HEK293 (cell line): Measurements from ENCODE around the gene ADGRF3.

Experiments
- ATF2 ChIP-seq: fragments of 450-650 bp; formaldehyde crosslinking; IDR thresholded peaks from 2 replicates; pipeline ENCODE4 v1.5.1; 2016; ENCODE audit warnings: missing biosample characterization, missing genetic modification characterization, low read depth
- CTCF ChIP-seq: fragments of 450-650 bp; formaldehyde crosslinking; IDR thresholded peaks from 2 replicates; pipeline ENCODE4 v1.5.1; 2016; ENCODE audit warnings: missing biosample characterization, missing genetic modification characterization
- KLF1 ChIP-seq: fragments of 450-650 bp; formaldehyde crosslinking; IDR thresholded peaks from 2 replicates; pipeline ENCODE4 v1.5.1; 2016; ENCODE audit warnings: missing biosample characterization, missing genetic modification characterization
- PRDM6 ChIP-seq: fragments of 450-650 bp; formaldehyde crosslinking; IDR thresholded peaks from 2 replicates; pipeline ENCODE4 v1.5.1; 2017; ENCODE audit warnings: missing biosample characterization, missing genetic modification characterization
- YY1 ChIP-seq: fragments of 450-650 bp; formaldehyde crosslinking; IDR thresholded peaks from 2 replicates; pipeline ENCODE4 v1.5.1; 2018; ENCODE audit warnings: missing biosample characterization, missing genetic modification characterization
- ZBTB48 ChIP-seq: fragments of 450-650 bp; formaldehyde crosslinking; IDR thresholded peaks from 2 replicates; pipeline ENCODE4 v1.5.1; 2016; ENCODE audit warnings: missing biosample characterization, missing genetic modification characterization
- ZNF239 ChIP-seq: fragments of 450-650 bp; formaldehyde crosslinking; IDR thresholded peaks from 2 replicates; pipeline ENCODE4 v1.5.1; 2016; ENCODE audit warnings: missing biosample characterization, missing genetic modification characterization
- ZNF514 ChIP-seq: fragments of 450-650 bp; formaldehyde crosslinking; IDR thresholded peaks from 2 replicates; pipeline ENCODE4 v1.5.1; 2016; ENCODE audit warnings: missing biosample characterization, missing genetic modification characterization
- ZNF707 ChIP-seq: fragments of 450-650 bp; formaldehyde crosslinking; IDR thresholded peaks from 2 replicates; pipeline ENCODE4 v1.5.1; 2016; ENCODE audit warnings: missing biosample characterization, missing genetic modification characterization

GRCh38 chr2:26345283-26345544 is 1.4 kb downstream of the ADGRF3 start:
- TF ChIP-seq KLF1 = no peak
- TF ChIP-seq CTCF (tag by site-specific recombination) = no peak
- TF ChIP-seq ZNF707 = no peak
- no peak for TF ChIP-seq YY1 (tag by site-specific recombination)
- TF ChIP-seq ATF2 (tag by site-specific recombination) = no peak
- TF ChIP-seq ZNF239 (tag by site-specific recombination) = no peak
- TF ChIP-seq ZNF514 (tag by site-specific recombination) = no peak
- no peak for TF ChIP-seq PRDM6 (tag by site-specific recombination)
- no peak for TF ChIP-seq ZBTB48
